GM23248 (cell line): Measurements from ENCODE around the gene SH3TC1.

ENCODE experiments used
- EZH2 ChIP-seq: fragments of 200-600 bp; sonication (generic); IDR thresholded peaks from 2 replicates; pipeline ENCODE4 v1.6.1; 2018; ENCODE audit warnings: antibody characterized with exemption, mild to moderate bottlenecking; ENCODE audit not compliant: insufficient read depth, poor library complexity, severe bottlenecking
- EZH2phosphoT487 ChIP-seq: fragments of 200-600 bp; sonication (generic); IDR thresholded peaks from 2 replicates; pipeline ENCODE4 v1.6.1; 2018; ENCODE audit warnings: antibody characterized with exemption, moderate library complexity, mild to moderate bottlenecking, low read depth; ENCODE audit not compliant: insufficient read depth

DNA sequence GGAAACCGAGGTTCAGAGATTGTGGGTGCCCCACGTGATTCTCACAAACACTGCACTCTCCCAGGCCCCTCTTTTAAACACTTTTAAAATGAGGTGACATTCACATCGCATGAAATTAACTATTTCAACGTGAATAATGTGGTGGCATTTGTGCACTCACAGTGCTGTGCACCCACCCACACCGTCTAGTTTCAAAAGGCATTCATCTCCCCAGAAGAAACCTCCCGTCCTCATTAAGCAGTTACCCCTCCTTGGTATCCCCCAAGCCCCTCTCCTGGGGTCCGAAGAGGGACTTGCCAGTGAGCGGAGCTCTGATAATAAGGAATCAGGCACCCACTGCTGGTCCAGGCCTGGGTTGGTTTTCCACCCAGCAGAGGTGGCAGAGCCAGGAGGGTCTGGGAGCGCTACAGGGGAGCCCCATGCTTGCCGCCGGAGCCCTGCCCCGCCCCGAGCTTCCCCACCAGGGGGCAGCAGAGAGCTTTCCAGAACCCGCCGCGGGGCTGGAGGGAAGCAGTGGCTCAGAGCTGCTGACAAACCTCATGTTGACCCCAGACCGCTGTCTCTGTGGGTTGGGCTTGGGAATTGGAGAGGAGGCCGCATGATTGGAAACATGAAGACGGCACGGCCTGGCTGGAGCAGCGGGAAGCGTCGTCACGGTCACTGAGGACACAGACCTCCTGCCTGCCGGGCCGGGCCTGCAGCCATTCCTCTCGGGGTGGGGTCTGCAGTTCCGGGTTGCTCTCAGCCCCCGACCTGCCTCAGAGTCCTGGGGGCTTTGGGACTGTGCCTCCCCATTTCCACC is 43.0 kb downstream of the SH3TC1 start:
- TF ChIP-seq EZH2 (no peak), EZH2phosphoT487 (no peak)
